Lower lobe of right lung (tissue), 2 donors: ENCODE data around the gene DPYSL3. TPM values are rescaled to one million over a fixed set of nuclear protein-coding genes. Genes with fewer than 3 reads are reported as not detected.
A peak's percentile ranks its signal among the peaks of the same experiment; 100 is the strongest.

Source experiments
- ATAC-seq, 2 donors: fragments of 200-7000 bp; cut with Tn5 transposase; one replicate each; pipeline ENCODE4 v1.9.1; 2020 to 2022; ENCODE audit warnings: mild to moderate bottlenecking in 2 of 2, moderate library complexity in 2 of 2
- DNase-seq: peaks from one replicate; pipeline ENCODE4 v3.0.0-alpha.2; 2020
- H3K27ac ChIP-seq: fragments of 200-600 bp; one replicate; pipeline ENCODE4 v1.8.0; 2022
- H3K27me3 ChIP-seq: fragments of 200-600 bp; one replicate; pipeline ENCODE4 v1.8.0; 2022; ENCODE audit warnings: low read depth
- H3K36me3 ChIP-seq: fragments of 200-600 bp; one replicate; pipeline ENCODE4 v1.8.0; 2022; ENCODE audit warnings: mild to moderate bottlenecking
- H3K4me1 ChIP-seq: fragments of 200-600 bp; one replicate; pipeline ENCODE4 v1.8.0; 2022
- H3K4me3 ChIP-seq: fragments of 200-600 bp; one replicate; pipeline ENCODE4 v1.8.0; 2022; ENCODE audit warnings: mild to moderate bottlenecking
- H3K9me3 ChIP-seq: fragments of 200-600 bp; one replicate; pipeline ENCODE4 v1.8.0; 2022
- CTCF ChIP-seq: fragments of 200-600 bp; IDR thresholded peaks from one replicate; pipeline ENCODE4 v1.8.0; 2022; ENCODE audit warnings: antibody characterized with exemption, mild to moderate bottlenecking
- intact Hi-C: fragments of 100-400 bp; cut with DNase I; formaldehyde crosslinking; loops from one replicate; pipeline ENCODE4 v1.11.0; 2022
- total RNA-seq: library from RNA; stranded (reverse); fragmentation: NEBNext Ultra II Directional; extraction: Animal tissue kit (Norgen Biotek cat#: 25700); gene quantifications from one replicate; pipeline ENCODE4 v1.2.1, GENCODE V29; 2021
- donor health status: DM: no; HTN: yes; CAD: no; lungs with severe emphysema.

Gene DPYSL3
- total RNA-seq, 1 donor from 2014 or later: 45.7 TPM

- intact Hi-C loops: no loop called here
- DNase-seq (no peak), ATAC-seq (no peak)
- peaks cover 5% of the 10 kb centered on the region for H3K4me1 ChIP-seq
- no peaks in the 10 kb centered on the region for H3K27me3 ChIP-seq
- H3K36me3 ChIP-seq: peaks cover 55% of the 10 kb centered on the region
- TF ChIP-seq CTCF: no peak
- no peak overlapping the region for H3K4me3 ChIP-seq
- H3K27ac ChIP-seq: no peak overlapping the region
- H3K9me3 ChIP-seq: no peaks in the 10 kb centered on the region
Observed at GRCh38 chr5:147397616-147398015, 112.3 kb downstream of the DPYSL3 start.

- ATAC-seq (peak; percentile 74 to 91), DNase-seq (peak; percentile 62)
- H3K27ac ChIP-seq: no peak overlapping the region
- intact Hi-C loops: no loop called here
- H3K9me3 ChIP-seq: no peaks in the 10 kb centered on the region
- peaks cover 61% of the 10 kb centered on the region for H3K36me3 ChIP-seq
- peaks cover 5% of the 10 kb centered on the region for H3K4me1 ChIP-seq
- H3K27me3 ChIP-seq: no peaks in the 10 kb centered on the region
- H3K4me3 ChIP-seq: no peak overlapping the region
- no peak for TF ChIP-seq CTCF
Observed at GRCh38 chr5:147396070-147396823, 113.6 kb downstream of the DPYSL3 start.

- Histone ChIP-seq H3K9me3 (no peaks in the 10 kb centered on the region), H3K4me3 (no peak overlapping the region), H3K27me3 (no peaks in the 10 kb centered on the region), H3K27ac (no peak overlapping the region), H3K36me3 (peaks cover 45% of the 10 kb centered on the region), H3K4me1 (peaks cover 5% of the 10 kb centered on the region)
- intact Hi-C loops: no loop called here
- no peak for TF ChIP-seq CTCF
- DNase-seq: no peak
- ATAC-seq: no peak
Observed at GRCh38 chr5:147393874-147394672, 115.8 kb downstream of the DPYSL3 start.

- Histone ChIP-seq H3K9me3 (no peaks in the 10 kb centered on the region), H3K4me1 (peaks cover 5% of the 10 kb centered on the region), H3K27me3 (no peaks in the 10 kb centered on the region), H3K4me3 (no peak overlapping the region), H3K36me3 (peaks cover 24% of the 10 kb centered on the region), H3K27ac (no peak overlapping the region)
- no peak for DNase-seq
- intact Hi-C loops: no loop called here
- TF ChIP-seq CTCF: peak; percentile 40
- ATAC-seq: peak; percentile 60 to 66
Observed at GRCh38 chr5:147391781-147392180, 118.1 kb downstream of the DPYSL3 start.

- Histone ChIP-seq H3K36me3 (peaks cover 20% of the 10 kb centered on the region), H3K4me1 (no peaks in the 10 kb centered on the region), H3K4me3 (no peak overlapping the region), H3K27ac (no peak overlapping the region), H3K27me3 (no peaks in the 10 kb centered on the region), H3K9me3 (no peaks in the 10 kb centered on the region)
- intact Hi-C loops: no loop called here
- TF ChIP-seq CTCF: no peak
- ATAC-seq (no peak), DNase-seq (no peak)
Observed at GRCh38 chr5:147390654-147391225, 119.1 kb downstream of the DPYSL3 start.
